SJSA1 (cell line): ENCODE results near the gene DOCK4. TPM values are rescaled to one million over a fixed set of nuclear protein-coding genes. Genes with fewer than 3 reads are reported as not detected.

Experiments used
- DNase-seq, 2 experiments: peaks; one replicate each; pipeline ENCODE4 v3.0.0-alpha.2; 2015 to 2020; ENCODE audit warnings: low spot score in 2 of 2, low read depth in 1 of 2
- H3K27ac ChIP-seq: fragments of 250-450 bp; sonication (Bioruptor Pico); 2 replicates; pipeline ENCODE4 v1.5.1; 2020; ENCODE audit warnings: mild to moderate bottlenecking, moderate library complexity
- H3K27me3 ChIP-seq: fragments of 250-450 bp; sonication (Bioruptor Pico); replicated peaks from 2 replicates; pipeline ENCODE4 v1.5.1; 2020; ENCODE audit warnings: mild to moderate bottlenecking, moderate library complexity
- H3K36me3 ChIP-seq: fragments of 250-450 bp; sonication (Bioruptor Pico); 2 replicates; pipeline ENCODE4 v1.5.1; 2020; ENCODE audit warnings: mild to moderate bottlenecking
- H3K4me1 ChIP-seq: fragments of 250-450 bp; sonication (Bioruptor Pico); replicated peaks from 2 replicates; pipeline ENCODE4 v1.6.1; 2021; ENCODE audit warnings: mild to moderate bottlenecking
- H3K4me3 ChIP-seq: fragments of 250-450 bp; sonication (Bioruptor Pico); 2 replicates; pipeline ENCODE4 v1.5.1; 2020; ENCODE audit warnings: mild to moderate bottlenecking
- H3K9me3 ChIP-seq: fragments of 250-450 bp; sonication (Bioruptor Pico); replicated peaks from 2 replicates; pipeline ENCODE4 v1.5.1; 2020; ENCODE audit warnings: mild to moderate bottlenecking
- total RNA-seq: library from RNA; depleted of rRNA; stranded (reverse); fragments of >200 nt; shearing (Covaris generic); gene quantifications from 2 replicates; pipeline ENCODE4 v1.2.3, GENCODE V29; 2014

Gene DOCK4
- total RNA-seq, 1 experiment from 2014 or later, result 1.3 TPM

DNA sequence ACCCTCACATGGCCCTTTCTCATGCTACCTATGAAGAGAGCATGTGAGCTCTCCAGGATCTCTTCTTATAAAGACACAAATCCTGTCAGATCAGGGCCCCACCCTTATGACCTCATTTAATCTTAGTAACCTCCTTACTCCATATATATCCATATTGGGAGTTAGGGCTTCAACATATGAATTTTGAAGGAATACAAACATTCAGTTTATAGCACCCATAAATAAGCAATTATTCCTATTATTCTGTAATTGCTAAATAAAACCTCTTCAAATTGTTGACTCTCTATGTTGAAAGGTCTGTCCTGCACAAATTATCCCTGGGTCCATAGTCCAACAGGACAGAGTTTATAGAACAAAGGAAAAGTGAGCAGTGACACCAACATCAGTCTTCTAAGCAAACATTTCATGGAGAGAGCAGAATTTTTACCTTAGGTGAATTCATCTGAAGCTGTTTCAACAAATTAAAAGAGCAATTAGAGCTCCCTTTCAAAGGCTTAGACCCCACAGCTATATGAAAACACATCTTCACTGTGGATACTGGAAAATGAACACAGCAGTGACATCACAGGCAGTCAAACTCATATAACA, 12.2 kb downstream of the DOCK4 start:
- H3K4me1 ChIP-seq, result no peaks in the 10 kb centered on the region; the same call in 1 of the 2 replicates
- no peak overlapping the region for H3K4me3 ChIP-seq
- DNase-seq, result no peak
- no peaks in the 10 kb centered on the region for H3K27me3 ChIP-seq
- no peaks in the 10 kb centered on the region for H3K9me3 ChIP-seq
- no peaks in the 10 kb centered on the region for H3K36me3 ChIP-seq
- no peak overlapping the region for H3K27ac ChIP-seq

DNA sequence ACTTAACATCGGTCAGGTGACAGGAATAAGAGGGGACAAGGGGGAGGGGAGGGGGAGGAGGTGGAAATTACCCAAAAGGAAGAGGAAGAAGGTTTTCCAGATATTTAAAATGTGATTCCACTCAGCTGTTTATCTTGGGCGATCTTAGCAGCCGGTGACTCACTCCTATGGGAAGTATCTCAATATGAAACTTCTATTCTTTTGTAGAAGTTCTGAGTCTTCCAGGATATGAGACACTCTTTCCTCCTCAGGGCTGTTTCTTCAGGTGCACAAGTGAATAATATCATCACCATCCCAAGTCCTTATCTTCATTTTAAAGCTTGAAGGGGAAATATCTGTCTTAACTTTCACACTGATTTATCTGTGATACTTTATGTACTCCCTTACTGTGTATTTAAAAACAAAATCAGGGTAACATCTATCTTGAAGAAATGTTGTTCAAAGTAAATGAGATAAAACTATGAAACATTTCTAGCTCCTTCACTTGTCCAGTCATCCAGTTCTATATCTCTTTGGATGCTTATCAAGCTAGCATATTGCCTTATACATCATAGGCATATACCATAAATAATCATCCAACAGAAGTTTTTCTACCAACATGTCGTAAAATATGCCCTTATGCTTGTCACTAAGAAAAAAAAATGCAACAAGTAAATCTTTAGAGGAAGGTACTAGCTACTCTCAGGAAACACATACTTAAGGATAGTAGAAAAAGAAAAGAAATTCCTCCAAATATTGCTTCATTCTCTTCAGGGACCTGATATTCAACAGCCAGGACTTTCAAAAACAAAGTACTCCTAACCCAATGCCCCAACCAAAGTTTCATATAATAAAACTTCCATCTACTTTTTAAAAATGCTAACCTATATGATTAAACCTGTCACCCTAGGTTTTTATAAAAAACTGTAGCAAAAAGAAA, 13.7 kb downstream of the DOCK4 start:
- H3K4me3 ChIP-seq, result no peak overlapping the region
- no peaks in the 10 kb centered on the region for H3K27me3 ChIP-seq
- H3K27ac ChIP-seq, result no peak overlapping the region
- no peaks in the 10 kb centered on the region for H3K9me3 ChIP-seq
- no peaks in the 10 kb centered on the region for H3K36me3 ChIP-seq
- peak in 1 of 2 experiments; percentile 5 for DNase-seq
- H3K4me1 ChIP-seq, result no peaks in the 10 kb centered on the region; the same call in 1 of the 2 replicates

DNA sequence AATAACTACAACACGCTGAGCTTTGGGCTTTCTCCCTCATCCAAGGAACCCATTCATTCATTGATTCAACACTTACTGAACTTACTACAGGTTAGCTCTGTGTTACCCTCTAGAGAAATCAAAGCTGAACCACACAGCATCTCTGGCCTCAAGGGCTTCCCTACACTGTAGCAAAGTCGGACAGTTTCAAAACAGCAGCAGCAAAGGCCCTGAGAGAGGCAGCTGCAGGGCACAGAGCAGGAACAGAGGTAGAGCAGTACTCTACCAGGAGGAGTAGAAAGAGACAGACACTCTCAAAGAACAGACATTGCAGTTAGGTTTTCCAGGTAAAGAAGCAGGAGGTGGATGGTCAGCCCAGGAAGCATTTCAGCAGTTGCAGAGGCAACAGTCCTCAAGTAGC, 16.1 kb downstream of the DOCK4 start:
- no peak overlapping the region for H3K27ac ChIP-seq
- H3K27me3 ChIP-seq, result no peaks in the 10 kb centered on the region
- no peaks in the 10 kb centered on the region; the same call in 1 of the 2 replicates for H3K4me1 ChIP-seq
- H3K36me3 ChIP-seq, result no peaks in the 10 kb centered on the region
- H3K4me3 ChIP-seq, result no peak overlapping the region
- H3K9me3 ChIP-seq, result no peaks in the 10 kb centered on the region
- DNase-seq, result no peak

DNA sequence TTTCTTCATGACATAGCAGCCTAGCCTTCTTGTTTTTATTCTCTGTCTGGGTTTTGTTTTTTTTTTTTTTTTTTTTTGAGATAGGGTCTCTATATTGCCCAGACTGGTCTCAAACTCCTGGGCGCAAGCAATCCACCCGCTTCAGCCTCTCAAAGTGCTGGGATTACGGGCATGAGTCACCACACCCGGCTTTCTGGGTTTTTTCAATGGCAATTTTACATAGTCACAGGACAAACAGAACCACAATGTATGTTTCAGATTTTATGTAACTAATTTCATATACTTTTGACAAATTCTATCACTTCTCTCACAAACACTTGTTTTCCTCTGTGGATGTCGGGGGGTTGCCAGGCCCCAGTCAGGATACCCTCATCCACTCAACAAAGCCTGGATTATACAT, 16.5 kb downstream of the DOCK4 start:
- no peaks in the 10 kb centered on the region for H3K9me3 ChIP-seq
- no peaks in the 10 kb centered on the region for H3K27me3 ChIP-seq
- no peaks in the 10 kb centered on the region for H3K36me3 ChIP-seq
- H3K27ac ChIP-seq, result no peak overlapping the region
- no peaks in the 10 kb centered on the region; the same call in 1 of the 2 replicates for H3K4me1 ChIP-seq
- no peak overlapping the region for H3K4me3 ChIP-seq
- no peak for DNase-seq

DNA sequence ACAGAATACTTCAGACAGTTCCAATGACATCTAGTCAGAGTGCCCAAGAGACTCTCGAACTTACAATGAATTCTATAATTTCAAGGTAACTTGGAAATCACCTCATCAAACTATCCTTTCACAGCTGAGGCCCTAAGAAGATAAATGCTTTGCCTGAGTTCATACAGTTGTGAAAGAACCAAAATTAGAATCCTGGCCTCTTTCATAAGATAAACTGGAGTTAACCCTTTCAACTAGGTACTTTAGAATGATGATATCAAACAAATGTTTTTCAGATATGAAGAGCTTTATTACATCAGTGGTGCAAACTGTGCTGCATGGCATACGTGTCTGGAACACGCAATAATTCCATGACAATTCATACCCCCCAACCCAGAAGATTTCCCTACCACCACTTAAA, 17.9 kb downstream of the DOCK4 start:
- Histone ChIP-seq H3K4me3 (no peak overlapping the region), H3K27ac (no peak overlapping the region), H3K9me3 (no peaks in the 10 kb centered on the region), H3K27me3 (no peaks in the 10 kb centered on the region), H3K4me1 (no peaks in the 10 kb centered on the region; the same call in 1 of the 2 replicates), H3K36me3 (no peaks in the 10 kb centered on the region)
- DNase-seq, result no peak

DNA sequence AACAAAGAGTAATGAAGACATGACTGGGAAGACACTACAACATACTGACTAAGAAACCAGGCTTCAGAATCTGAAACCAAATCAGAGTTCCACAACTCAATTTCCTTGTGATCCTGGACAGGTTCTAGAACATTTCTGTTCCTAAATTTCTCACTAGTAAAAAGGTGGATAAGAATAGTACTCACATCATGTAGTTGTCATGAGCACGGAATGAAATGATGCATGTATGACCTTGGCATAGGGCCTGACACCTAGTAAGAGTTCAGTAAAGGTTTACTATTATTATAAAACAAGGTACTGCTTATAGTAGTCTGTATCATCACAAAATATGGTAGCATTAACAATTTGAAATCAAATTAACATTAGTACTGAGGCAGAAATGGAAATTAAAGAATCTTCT, 19.9 kb downstream of the DOCK4 start:
- Histone ChIP-seq H3K4me3 (no peak overlapping the region), H3K36me3 (no peaks in the 10 kb centered on the region), H3K4me1 (no peaks in the 10 kb centered on the region), H3K9me3 (no peaks in the 10 kb centered on the region), H3K27ac (no peak overlapping the region), H3K27me3 (no peaks in the 10 kb centered on the region)
- DNase-seq, result no peak

DNA sequence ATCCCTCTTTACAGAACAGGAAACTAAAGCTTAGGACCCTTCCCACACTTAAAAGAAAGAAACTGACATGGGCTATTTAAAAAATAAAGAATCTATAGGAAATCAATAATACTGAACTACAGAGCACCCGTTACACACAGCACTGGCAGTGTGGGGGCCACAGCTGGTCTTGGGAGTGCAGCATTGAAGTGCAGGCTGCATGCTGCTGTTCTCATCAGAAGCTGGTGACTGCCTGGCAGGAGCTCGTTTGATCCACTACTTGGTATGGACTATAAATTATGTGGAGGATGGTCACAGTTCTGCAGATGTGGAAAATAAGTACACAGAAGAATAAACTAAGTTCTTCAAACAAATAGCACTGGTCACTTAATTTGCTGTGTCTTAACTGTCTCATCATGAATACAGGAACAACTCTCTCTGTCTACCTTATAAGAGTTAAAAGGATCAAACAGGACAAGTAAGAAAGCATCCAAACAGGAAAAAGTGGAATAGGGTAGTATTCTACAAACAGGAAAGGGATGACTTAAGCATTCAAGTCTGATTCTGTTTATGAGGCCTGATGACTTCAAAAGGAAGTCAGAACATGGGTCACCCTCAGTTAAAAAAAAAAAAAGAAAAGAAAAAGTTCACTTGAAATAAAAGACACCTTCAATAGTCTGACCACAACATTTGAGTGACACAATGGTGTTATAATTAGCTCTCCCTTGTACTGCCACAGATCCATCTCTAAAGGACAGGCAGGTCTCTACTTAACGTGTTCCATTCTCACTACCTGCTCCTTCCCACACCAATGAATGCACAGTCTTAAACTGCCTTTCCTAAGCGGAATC, 21.0 kb downstream of the DOCK4 start:
- Histone ChIP-seq H3K27me3 (no peaks in the 10 kb centered on the region), H3K9me3 (no peaks in the 10 kb centered on the region), H3K4me1 (no peaks in the 10 kb centered on the region), H3K36me3 (no peaks in the 10 kb centered on the region), H3K4me3 (no peak overlapping the region), H3K27ac (no peak overlapping the region)
- DNase-seq, result no peak

DNA sequence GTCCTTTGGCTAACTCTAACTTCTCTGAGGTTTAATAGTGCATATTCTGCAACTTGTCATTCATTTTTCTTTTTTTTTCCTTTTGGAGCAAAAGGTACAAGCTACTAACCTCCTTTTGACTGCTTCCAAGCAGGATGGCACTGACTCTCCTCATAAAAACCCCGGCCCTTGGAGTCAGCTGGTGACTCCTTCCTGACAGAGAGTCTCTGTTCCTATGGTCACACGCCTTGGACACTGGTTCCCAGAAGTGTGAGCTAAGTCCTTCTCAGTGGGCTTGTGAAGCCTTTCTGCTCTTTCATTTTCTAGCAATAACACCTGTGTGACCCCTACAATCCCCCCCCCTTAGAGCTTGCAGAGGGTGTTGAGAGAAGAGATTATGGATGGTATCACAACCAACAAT, 21.7 kb downstream of the DOCK4 start:
- no peaks in the 10 kb centered on the region for H3K4me1 ChIP-seq

DNA sequence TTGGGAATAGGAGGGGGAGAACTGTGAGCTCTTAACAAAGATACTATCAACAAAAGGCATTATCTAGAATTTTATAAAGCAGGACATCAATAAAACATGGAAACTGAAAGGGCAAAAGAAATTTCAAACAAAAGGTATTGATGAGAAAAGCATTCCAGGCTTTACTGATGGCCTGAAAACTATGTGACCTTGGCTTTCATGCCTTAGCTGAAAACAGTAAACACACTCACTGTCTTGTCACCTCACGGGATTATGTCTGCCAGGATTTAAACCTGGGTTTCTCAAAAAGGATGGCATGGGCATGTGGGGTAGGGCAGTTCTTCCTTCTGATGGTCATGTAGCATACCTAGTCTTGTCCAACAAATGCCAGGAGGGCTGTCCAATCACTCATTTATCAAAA, 22.9 kb downstream of the DOCK4 start:
- 0 out of 2 replicates have a peak, but pooled peaks cover 3% of the 10 kb centered on the region for H3K27me3 ChIP-seq
- H3K27ac ChIP-seq, result no peak overlapping the region
- no peak for DNase-seq
- no peak overlapping the region for H3K4me3 ChIP-seq
- H3K36me3 ChIP-seq, result no peaks in the 10 kb centered on the region
- no peaks in the 10 kb centered on the region for H3K9me3 ChIP-seq
- H3K4me1 ChIP-seq, result no peaks in the 10 kb centered on the region

More for the DNA sequence above, 21.7 kb downstream of the DOCK4 start:
- no peak for DNase-seq
- H3K27ac ChIP-seq, result no peak overlapping the region
- H3K9me3 ChIP-seq, result no peaks in the 10 kb centered on the region
- no peak overlapping the region for H3K4me3 ChIP-seq
- H3K36me3 ChIP-seq, result no peaks in the 10 kb centered on the region
- H3K27me3 ChIP-seq, result no peaks in the 10 kb centered on the region

DNA sequence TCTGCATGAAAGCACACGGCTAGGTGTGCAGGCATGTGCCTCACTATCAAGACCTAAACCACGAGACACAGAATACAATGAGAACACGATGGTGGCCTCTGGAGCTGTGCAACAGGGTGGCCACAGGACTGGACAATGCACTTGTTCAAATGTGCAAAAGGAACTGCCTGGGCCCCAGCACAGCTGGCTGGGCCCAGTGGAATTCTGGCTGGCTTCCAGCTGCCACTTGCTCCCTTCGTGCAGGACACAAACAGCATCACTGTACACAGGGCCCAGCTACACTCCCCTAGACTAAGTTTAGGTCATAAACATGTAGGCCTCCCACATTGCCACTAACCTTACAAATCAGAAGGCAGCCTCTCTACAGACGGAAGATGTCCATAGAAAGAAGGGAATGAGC, 23.4 kb downstream of the DOCK4 start:
- H3K27ac ChIP-seq, result no peak overlapping the region
- no peaks in the 10 kb centered on the region for H3K9me3 ChIP-seq
- 0 out of 2 replicates have a peak, but pooled peaks cover 3% of the 10 kb centered on the region for H3K27me3 ChIP-seq
- H3K4me1 ChIP-seq, result no peaks in the 10 kb centered on the region
- H3K36me3 ChIP-seq, result no peaks in the 10 kb centered on the region
- H3K4me3 ChIP-seq, result no peak overlapping the region
- no peak for DNase-seq

DNA sequence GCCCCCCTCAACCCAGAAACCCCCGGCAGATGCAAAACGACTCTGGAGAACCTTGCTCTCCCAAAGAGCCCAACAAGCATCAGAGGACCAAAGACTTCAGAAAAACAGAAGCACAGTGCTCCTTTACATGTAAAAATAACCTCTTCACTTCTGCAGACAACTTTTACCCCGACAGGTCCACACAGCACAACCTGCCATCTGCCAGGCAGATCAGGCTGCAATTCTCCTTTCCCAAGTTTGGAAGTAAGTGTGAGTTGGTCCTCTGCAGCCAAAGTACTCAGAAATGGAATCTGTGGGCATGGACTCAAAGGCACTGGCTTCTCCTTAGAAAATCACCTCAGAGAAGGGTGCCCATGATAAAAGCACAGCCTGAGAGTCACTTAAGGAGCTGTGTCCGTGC, 26.0 kb downstream of the DOCK4 start:
- no peaks in the 10 kb centered on the region for H3K4me1 ChIP-seq
- no peak overlapping the region for H3K4me3 ChIP-seq
- no peaks in the 10 kb centered on the region for H3K9me3 ChIP-seq
- H3K27ac ChIP-seq, result no peak overlapping the region
- no peak for DNase-seq
- no peaks in the 10 kb centered on the region for H3K36me3 ChIP-seq
- H3K27me3 ChIP-seq, result 0 out of 2 replicates have a peak, but pooled peaks cover 4% of the 10 kb centered on the region

DNA sequence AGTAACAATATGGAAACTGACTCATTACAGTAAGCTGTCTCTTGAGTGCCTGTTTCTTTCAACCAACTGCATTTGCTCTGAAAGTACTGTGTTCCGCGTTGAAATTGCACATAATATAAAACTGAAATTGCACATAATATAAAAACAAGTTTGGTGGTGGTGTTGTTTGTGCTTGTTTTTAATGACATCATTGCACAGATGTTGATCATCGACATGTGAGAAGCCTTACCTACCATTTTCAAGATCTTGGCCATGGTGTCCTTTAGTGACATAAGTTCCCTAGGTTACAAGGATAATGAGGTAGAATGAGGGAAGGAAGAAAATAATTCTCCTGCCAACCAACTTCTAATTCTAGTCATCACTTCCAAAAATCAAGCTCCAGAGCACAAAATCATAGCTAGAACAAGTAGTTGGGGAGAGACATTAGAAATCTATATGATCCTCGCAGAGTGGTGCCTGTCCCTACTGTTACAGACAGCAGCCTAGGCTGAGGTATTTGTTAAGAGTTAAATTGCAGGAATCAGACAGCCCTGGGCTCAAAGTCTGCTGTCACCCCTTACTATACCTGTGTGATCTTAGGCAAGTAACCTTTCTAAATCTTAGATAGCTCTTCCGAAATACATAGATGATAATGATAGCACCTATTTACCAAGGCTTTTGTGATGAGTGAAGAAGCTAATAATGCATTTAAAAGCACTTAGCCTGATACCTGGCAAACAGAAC, 29.3 kb downstream of the DOCK4 start:
- Histone ChIP-seq H3K4me1 (no peaks in the 10 kb centered on the region), H3K4me3 (no peak overlapping the region), H3K9me3 (no peaks in the 10 kb centered on the region), H3K27ac (no peak overlapping the region), H3K36me3 (no peaks in the 10 kb centered on the region), H3K27me3 (0 out of 2 replicates have a peak, but pooled peaks cover 4% of the 10 kb centered on the region)
- no peak for DNase-seq

DNA sequence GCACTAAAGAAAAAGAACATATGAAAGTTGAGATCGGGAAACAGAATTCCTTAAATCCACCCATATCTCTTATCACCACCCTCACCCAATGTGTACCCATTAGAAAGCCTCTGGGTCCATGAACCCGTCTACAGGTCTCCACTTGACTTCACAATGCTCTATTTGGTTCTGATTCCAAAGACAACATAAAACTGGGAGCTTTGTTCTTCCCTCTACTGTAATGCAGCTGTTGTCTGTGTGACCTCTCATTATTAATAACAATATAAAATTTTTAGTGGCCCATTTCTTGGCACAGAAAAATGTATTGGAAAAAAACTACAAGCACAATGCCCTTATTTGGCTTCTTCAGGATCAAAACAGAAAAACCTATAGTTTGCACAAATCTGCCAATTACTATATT, 30.0 kb downstream of the DOCK4 start:
- DNase-seq, result no peak
- Histone ChIP-seq H3K27me3 (0 out of 2 replicates have a peak, but pooled peaks cover 4% of the 10 kb centered on the region), H3K4me3 (no peak overlapping the region), H3K27ac (no peak overlapping the region), H3K4me1 (no peaks in the 10 kb centered on the region), H3K36me3 (no peaks in the 10 kb centered on the region), H3K9me3 (no peaks in the 10 kb centered on the region)
